ENCODE data around the gene ATRAID. TPM values are rescaled to one million over a fixed set of nuclear protein-coding genes. Genes with fewer than 3 reads are reported as not detected.

ATRAID gene
- total and polyA plus RNA-seq, 2 experiments from 2014 or later, result 129 to 154 TPM

DNA sequence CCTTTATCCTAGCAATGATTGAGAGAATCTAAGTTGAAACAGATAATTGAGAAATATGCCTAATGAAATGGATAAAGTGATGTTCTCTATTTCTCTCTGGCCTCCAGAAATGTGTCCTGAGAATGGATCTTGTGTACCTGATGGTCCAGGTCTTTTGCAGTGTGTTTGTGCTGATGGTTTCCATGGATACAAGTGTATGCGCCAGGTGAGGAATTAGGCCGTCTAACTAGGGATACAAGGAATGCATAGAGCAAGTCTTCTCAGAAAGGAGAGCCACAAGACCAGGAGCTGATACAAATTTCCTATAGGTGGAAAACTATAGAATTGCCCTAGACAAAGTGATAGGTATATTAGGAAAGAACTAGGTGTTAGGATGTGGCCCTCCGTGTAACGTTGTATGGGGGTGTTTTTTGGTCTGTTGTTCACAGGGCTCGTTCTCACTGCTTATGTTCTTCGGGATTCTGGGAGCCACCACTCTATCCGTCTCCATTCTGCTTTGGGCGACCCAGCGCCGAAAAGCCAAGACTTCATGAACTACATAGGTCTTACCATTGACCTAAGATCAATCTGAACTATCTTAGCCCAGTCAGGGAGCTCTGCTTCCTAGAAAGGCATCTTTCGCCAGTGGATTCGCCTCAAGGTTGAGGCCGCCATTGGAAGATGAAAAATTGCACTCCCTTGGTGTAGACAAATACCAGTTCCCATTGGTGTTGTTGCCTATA lies 4.7 kb downstream of the ATRAID start:
- H3K27ac Mint-ChIP-seq, result peak overlapping the region; percentile 100
- H3K27me3 Mint-ChIP-seq (ENCODE audit: insufficient read depth, low read depth, poor library complexity), result peaks cover 7% of the 10 kb centered on the region
- peak; percentile 66 for DNase-seq (ENCODE audit: low spot score)
- no peaks in the 10 kb centered on the region for H3K27me3 ChIP-seq (ENCODE audit: insufficient read depth)
- H3K79me2 ChIP-seq (replicated peaks; ENCODE audit: insufficient read depth), result peaks cover 24% of the 10 kb centered on the region
- H3K4me3 ChIP-seq, result peak overlapping the region; percentile 61
- peaks cover 7% of the 10 kb centered on the region; the same call in 1 of the 2 replicates for H4K20me1 ChIP-seq (replicated peaks; ENCODE audit: insufficient read depth)
- H3K9me2 ChIP-seq (ENCODE audit: insufficient read depth), result no peaks in the 10 kb centered on the region
- ATAC-seq, result no peak
- H3K9me3 Mint-ChIP-seq, result no peaks in the 10 kb centered on the region; the same call in 2 of the 3 replicates
- H2AFZ ChIP-seq, result no peak overlapping the region
- peak overlapping the region; percentile 97 for H3K4me3 Mint-ChIP-seq
- peak overlapping the region; percentile 82 for H3K4me2 ChIP-seq
- H3F3A ChIP-seq (replicated peaks; ENCODE audit: low read depth), result peaks cover 18% of the 10 kb centered on the region; the same call in 1 of the 2 replicates
- peaks cover 30% of the 10 kb centered on the region for H3K4me1 Mint-ChIP-seq
- H3K36me3 ChIP-seq (ENCODE audit: insufficient read depth), result peaks cover 24% of the 10 kb centered on the region
- TF ChIP-seq ETS1 (IDR thresholded peaks at IDR 0.05) (no peak), STAT1 (IDR thresholded peaks at IDR 0.05; ENCODE audit: unreplicated experiment) (no peak), EZH2phosphoT487 (IDR thresholded peaks at IDR 0.05; ENCODE audit: unreplicated experiment) (no peak)
- H3K36me3 Mint-ChIP-seq (ENCODE audit: low read depth), result peaks cover 69% of the 10 kb centered on the region
- H3K27ac ChIP-seq (ENCODE audit: low read depth), result peak overlapping the region; percentile 97
- peaks cover 16% of the 10 kb centered on the region for H3K4me1 ChIP-seq (ENCODE audit: insufficient read depth)

- peak; percentile 97 for DNase-seq (ENCODE audit: low spot score)
- Histone ChIP-seq H3K27me3 (ENCODE audit: insufficient read depth) (no peaks in the 10 kb centered on the region), H3K36me3 (ENCODE audit: insufficient read depth) (peaks cover 33% of the 10 kb centered on the region), H2AFZ (no peak within 1 kb of the TSS), H3K9me2 (ENCODE audit: insufficient read depth) (no peaks in the 10 kb centered on the region), H3K4me2 (peak within 1 kb of the TSS; percentile 82), H3K4me1 (ENCODE audit: insufficient read depth) (peaks cover 16% of the 10 kb centered on the region), H4K20me1 (replicated peaks; ENCODE audit: insufficient read depth) (peaks cover 10% of the 10 kb centered on the region; the same call in 1 of the 2 replicates), H3K79me2 (replicated peaks; ENCODE audit: insufficient read depth) (peaks cover 24% of the 10 kb centered on the region), H3K27ac (ENCODE audit: low read depth) (peak within 1 kb of the TSS; percentile 97), H3F3A (replicated peaks; ENCODE audit: low read depth) (peaks cover 18% of the 10 kb centered on the region; the same call in 1 of the 2 replicates), H3K4me3 (peak within 1 kb of the TSS; percentile 61)
- Mint-ChIP-seq H3K27me3 (ENCODE audit: insufficient read depth, low read depth, poor library complexity) (peaks cover 7% of the 10 kb centered on the region), H3K27ac (peak within 1 kb of the TSS; percentile 100), H3K9me3 (no peaks in the 10 kb centered on the region; the same call in 2 of the 3 replicates), H3K36me3 (ENCODE audit: low read depth) (peaks cover 78% of the 10 kb centered on the region), H3K4me1 (peaks cover 30% of the 10 kb centered on the region), H3K4me3 (peak within 1 kb of the TSS; percentile 97)
- peak; percentile 83 for ATAC-seq
- TF ChIP-seq ZNF331 (CRISPR knock-in tag; IDR thresholded peaks at IDR 0.05; ENCODE audit: low read depth), result no peak
- TF ChIP-seq POLR2AphosphoS5 (IDR thresholded peaks at IDR 0.05; ENCODE audit: low read depth), result peak; percentile 93
- no peak for TF ChIP-seq STAT1 (IDR thresholded peaks at IDR 0.05; ENCODE audit: unreplicated experiment)
- TF ChIP-seq ETS1 (IDR thresholded peaks at IDR 0.05), result peak; percentile 30; the same call in 1 of the 2 replicates
Observed at GRCh38 chr2:27217173-27218121, 5.6 kb downstream of the ATRAID start, which contains the start of gene CAD. Gene CAD (plus strand): TSS chr2:27217369. CDS start chr2:27217552, 183 bp downstream.

Measured in GM23338 (cell line).